TTC549 (cell line): ENCODE data around the gene SLC19A1.

Source experiments
- FAIRE-seq: peaks from 2 replicates; lab custom pipeline; 2012; peaks lifted over from hg19 to GRCh38; lab: Jason Lieb, UNC

Gene SLC19A1

DNA sequence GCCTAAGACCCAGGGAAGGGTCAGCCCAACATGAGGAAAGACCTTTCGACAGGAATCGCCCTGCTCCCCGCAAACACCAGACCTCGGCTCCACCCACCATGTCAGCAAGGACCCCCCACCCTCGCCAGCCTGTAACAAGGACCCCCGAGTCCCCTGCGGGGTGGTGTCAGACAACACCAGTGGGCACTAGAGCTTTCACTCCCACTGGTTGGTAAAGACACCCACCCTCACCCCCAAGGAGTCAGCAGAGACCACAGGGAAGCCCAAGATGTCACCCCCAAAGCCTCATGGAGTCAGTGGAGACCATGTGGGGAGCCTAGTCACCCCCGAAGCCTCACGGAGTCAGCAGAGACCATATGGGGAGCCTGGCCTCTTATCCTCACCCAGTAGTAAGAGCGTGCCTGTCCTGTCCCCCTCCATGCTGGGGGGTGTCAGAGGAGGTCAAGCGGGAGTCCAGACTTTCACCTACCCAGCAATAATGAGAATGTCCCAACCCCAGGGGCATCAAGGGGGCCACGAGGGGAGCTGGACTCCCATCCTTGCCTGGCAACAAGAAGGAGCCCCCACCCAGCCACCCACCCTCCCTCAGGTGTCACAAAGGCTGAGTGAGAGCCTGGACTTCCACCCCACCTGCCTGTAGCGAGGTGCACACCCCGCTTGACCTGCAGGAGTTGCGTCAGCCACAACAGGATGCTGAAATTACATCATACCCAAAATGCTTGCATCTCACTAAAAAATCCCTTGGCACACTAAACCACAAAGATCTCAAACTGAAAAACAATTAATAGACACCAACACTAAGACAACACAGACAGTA, 24.8 kb downstream of the SLC19A1 start:
- no peak for FAIRE-seq

DNA sequence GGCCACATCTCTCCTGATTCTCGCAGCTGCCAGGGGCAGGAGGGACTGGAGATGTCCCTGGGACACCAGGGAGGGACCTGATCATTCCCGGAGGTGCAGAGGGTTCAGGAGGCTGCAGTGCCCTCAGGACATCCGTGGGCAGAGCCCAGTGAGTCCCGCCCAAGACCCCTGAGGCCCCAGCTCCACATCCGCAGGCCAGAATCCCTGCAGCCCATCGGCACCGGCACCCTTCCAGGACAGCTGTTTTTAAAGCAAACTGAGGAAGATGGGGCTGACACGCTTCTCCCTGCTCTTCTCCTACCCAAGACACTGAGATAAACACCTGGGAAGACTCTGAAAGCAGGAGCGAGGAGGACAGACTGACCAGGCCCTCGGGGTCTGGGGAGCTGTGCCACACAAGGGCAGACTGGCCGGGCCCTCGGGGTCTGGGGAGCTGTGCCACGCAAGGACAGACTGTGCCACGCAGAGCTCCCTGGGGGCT, 25.5 kb downstream of the SLC19A1 start:
- FAIRE-seq, result no peak

DNA sequence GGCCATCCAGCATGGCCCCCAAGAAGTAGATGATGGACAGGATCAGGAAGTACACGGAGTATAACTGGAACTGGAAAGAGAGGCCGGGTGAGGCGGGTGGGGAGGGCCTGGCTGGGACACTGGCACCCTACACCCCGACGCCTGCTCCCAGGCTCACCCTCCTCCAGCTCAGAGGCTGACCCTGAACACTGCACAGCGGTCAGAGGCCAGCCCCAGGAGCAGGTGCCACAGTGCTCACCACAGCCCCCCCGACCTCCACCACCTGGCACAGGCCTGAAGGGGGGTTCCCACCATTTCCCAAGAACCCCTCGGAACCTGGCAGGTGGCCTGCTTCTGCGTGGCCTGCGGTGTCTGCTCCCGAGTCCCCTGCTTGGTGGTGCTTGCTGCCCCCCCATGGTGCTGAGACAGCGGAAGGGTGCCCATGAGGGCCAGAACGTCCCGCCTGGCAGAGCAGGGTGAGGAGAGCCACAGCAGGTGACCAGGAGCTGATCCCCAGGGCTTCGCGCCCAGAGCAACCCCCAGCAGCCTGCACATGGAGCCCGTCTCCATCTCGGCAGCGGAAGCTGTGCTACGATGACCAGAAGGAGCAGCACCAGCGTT, 26.1 kb downstream of the SLC19A1 start:
- FAIRE-seq, result no peak

DNA sequence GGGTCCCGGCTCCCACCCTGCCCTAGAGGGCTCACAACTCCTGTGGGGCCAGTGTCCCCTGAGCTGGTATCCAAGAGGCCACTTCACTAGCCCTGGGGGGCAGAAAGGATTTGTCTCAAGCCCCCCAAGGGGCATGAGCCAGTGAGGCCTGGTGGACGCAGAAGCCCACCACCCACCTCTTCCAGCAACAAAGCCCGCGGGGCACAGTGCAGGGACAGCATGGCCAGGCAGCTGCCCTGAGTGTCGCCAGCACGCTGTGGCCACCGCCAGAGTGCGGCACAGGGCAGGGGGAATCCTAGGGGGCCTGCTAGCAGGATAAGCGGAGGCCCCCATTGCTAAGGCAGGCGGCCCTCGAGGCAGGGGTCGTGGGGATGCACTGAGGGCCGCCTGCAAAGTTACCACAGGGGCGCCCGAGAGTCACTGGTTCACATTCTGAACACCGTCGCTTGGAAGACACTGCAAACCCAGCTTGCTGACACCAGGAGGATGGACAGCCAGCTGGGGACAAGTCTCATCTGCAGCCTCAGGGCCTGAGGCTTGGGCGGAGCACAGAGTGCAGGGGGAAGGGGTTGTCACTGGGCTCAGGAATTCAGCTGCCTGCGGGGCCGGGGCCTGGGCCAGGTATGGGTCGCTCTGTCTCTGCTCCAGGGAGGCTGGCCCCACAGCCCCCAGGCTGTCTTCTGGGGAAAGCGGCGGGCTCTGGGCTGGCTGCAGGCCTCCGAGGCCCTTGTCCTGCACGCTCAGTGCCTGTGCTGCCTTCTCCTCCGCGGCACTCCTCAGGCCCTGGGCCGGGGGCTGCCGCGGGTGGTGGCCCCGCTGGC, 26.8 kb downstream of the SLC19A1 start:
- no peak for FAIRE-seq

DNA sequence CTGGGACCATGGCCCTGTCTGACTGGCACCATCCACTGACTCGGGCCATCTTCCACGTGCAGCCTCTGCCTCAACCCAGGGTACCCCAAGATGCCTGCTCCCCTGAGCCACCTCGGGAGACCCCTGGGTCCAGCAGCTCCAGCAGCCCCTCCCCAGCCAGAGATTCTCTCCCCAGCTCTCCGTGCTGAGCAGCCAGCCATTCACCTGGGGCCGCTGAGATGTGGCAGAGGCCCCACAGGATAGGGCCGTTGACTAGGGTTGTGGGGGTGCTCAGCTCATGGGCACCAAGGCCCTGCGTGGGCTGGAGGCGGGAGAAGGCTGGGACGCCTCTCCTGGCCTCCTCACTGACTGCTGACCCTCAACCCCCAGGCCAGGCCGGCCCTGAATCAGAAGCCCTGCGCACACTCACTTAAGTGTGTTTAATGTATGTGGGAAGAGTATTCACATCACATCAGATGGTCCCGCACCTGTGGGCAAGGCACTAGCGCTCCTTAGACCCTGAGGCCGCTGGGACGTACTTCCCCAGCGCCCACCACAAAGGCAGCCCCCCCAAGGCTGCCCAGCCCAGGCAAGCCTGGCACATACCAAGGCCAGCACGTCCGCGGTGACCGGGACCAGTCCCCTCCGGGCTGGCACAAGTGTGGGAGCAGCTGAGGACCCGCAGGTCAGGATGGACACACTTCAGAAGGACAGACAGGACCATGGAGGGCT, 27.8 kb downstream of the SLC19A1 start:
- no peak for FAIRE-seq

DNA sequence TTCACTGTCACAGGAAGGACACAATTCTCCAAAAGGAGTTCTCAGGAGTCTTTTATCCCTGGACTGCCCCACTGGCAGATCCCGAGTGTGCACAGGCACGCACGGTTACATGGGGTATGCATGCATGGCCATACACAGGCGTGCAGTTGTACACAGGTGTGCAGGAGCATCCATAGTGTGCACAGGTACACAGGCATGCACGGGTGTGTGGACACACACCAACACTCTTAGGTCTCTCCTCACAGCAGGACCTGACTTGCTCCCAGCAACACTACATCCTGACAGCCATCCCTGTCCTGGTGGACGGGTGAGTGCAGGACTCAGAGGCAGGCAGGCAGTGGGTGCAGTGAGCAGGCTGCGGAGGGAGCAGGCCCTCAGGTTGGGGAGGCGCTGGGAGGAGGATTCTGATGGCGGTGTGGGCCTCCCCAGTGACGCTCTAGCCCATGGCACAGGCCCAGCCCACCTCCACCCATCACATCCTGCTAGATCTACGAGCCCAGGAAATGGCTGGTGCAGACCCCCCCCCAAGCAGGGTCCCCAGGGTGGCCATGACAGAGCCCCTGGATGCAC, 28.4 kb downstream of the SLC19A1 start:
- FAIRE-seq, result no peak

DNA sequence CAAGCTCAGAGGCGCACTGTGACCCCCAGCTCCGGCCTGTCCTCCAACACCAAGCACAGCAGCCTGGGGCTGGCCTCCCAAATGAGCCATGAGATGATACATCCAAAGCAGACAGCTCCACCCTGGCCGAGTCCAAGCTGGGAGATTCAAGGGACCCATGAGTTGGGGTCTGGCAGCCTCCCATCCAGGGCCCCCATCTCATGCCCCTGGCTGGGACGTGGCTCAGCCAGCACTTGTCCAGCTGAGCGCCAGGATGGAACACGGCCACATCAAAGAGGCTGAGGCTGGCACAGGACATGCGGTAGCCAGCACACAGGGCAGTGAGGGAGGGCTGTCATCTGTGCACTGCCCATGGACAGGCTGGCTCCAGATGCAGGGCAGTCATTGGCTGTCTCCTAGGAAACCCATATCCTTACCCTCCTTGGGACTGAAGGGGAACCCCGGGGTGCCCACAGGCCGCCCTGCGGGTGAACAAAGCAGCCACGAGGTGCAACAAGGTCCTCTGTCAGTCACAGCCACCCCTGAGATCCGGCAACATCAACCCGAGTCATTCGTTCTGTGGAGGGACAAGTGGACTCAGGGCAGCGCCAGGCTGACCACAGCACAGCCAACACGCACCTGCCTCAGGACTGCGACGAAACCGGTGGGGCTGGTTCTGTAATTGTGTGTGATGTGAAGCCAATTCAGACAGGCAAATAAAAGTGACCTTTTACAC, 29.1 kb downstream of the SLC19A1 start:
- no peak for FAIRE-seq

DNA sequence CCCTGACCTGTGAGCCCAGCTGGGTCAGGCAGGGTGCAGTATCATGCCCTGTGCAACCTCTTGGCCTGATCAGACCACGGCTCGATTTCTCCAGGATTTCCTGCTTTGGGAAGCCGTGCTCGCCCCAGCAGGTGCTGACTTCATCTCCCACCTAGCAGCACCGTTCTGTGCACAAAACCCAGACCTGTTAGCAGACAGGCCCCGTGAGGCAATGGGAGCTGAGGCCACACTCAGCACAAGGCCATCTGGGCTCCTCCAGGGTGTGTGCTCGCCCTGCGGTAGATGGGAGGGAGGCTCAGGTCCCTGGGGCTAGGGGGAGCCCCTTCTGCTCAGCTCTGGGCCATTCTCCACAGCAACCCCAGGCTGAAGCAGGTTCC, 29.6 kb downstream of the SLC19A1 start:
- FAIRE-seq, result no peak

DNA sequence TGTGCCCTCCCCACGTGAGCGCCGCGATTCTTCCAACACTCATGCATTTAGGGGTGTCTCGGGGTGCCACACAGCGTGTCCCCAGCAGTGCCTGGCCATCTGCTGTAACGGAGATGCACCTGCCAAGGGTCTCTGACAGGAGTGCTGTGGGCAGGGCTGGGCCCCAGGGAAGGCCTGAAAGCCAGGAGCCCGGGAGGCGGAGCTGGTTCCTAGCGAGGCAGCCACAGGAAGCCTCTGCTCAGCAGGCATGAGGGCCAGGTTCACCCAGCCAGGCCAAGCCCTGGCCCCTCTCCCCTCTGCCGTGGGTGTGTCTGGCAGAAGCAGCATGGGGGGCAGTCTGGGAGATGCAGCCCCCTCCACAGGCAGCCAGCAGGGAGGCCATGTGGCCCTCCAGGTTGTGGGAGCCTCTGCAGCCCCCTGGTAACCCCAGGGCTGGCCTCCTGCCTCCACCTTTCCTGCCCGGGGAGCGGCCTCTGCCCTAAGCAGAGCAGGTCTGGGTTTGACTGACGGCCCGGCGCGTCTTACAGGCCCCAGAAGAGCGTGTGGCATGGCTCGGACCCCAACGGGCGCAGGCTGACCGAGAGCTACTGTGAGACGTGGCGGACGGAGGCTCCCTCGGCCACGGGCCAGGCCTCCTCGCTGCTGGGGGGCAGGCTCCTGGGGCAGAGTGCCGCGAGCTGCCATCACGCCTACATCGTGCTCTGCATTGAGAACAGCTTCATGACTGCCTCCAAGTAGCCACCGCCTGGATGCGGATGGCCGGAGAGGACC, 30.4 kb downstream of the SLC19A1 start:
- no peak for FAIRE-seq

DNA sequence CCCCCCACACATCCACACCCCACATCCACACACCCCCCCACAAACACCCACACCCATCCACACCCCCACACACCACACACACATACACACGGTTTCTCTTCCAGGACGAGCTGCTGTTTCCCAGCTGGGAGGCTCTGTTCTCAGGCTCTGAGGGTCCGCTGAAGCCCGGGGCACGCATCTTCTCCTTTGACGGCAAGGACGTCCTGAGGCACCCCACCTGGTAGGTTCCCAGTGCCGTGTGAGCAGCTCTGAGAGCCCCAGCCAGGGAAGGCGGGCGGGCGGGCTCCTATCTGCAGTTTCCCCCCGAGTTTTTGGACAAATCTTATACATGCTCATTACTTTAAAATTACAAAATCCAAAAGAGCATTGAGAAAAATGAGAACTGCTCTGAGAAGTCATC, 31.2 kb downstream of the SLC19A1 start:
- no peak for FAIRE-seq

DNA sequence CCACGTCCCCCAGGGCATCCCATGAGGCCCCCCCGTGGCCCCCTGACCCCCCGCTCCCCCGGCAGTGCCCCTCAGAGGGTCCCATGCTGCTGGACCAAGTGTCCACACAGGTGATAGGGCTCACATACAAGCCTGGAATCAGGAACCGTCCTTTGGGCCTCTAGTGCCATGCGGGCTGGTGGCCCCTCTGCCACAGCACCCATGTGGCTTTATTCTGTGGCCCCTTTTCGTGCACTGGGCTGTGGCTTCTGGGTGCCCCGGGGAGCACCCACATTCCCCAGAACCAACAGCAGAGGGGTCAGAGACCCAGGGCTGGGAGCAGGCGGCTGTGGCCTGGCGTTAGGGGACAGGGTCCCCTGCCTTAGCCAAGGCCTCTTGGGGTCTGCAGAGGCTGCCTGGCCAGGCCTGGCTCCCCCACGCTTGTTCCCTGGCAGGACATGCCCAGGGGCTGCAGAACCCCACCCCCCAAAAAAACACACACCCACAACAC, 31.7 kb downstream of the SLC19A1 start:
- no peak for FAIRE-seq

DNA sequence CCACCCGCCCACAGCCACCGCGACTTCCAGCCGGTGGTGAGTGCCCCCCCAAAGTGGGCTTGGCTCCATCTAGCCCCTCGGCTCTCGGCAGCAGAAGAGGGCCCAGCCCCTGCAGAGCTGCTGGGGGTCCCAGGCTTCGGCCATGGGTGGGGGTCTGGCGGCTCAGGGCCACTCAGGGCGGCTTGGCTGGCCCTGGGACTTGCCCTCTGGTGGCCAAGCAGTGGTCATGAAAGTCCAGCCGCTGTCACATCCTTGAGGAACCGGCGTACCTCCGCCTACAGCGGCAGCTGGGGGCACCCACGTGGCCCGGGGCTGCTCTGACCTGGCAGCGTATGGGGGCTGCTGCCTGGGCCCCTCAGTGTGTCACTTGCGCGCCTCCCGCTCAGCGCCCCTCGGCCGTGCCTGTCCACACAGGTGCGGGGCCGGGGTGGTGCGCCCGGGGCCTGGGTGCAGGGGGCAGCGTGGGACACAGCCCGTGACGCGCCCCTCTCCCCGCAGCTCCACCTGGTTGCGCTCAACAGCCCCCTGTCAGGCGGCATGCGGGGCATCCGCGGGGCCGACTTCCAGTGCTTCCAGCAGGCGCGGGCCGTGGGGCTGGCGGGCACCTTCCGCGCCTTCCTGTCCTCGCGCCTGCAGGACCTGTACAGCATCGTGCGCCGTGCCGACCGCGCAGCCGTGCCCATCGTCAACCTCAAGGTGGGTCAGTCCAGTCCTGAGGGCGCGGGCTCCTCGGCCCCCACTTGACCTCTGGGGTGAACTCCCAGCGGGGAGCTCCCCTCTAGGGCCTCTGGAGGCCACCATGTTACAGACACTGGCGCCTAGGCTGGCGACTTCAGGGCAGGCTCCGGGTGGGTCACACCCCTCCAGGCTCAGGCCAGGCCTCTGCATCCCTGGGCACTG, 32.4 kb downstream of the SLC19A1 start:
- no peak for FAIRE-seq

DNA sequence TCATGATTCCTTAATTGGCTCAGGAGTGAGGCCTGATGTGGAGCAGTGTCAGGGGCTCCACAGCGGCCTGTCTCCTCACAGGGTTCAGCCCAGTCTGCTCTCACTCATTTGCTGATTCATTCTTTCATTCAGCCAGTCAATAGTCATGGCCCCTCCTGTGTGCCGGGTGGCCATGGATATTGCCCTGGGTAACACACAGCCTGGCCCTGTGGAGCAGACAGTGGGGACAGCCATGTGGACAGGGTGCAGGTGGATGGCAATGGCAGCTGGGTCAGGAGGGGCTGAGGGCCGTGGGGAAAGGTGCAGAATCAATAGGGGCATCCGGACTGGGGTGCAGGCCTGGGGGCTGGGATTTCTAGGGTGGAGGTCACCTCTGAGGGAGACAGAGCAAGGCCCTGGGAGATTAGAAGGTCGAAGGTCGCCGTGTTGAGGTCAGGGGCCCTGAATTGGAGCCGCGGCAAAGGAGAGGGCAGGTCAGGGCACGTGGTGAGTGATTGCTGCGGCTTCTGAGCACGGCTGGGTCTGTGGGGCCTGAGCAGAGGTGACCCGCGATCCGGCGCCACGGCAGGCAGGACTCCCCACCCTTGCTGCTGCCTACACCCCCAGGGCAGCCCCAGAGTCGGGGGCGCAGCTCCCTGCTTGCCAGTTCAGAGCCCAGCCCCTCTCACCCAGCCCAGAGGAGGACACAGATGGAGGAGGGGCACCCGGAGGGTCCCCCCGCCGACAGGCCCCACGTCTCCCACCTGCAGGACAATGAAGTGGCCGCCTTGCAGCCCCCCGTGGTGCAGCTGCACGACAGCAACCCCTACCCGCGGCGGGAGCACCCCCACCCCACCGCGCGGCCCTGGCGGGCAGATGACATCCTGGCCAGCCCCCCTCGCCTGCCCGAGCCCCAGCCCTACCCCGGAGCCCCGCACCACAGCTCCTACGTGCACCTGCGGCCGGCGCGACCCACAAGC, 33.4 kb downstream of the SLC19A1 start:
- FAIRE-seq, result no peak

DNA sequence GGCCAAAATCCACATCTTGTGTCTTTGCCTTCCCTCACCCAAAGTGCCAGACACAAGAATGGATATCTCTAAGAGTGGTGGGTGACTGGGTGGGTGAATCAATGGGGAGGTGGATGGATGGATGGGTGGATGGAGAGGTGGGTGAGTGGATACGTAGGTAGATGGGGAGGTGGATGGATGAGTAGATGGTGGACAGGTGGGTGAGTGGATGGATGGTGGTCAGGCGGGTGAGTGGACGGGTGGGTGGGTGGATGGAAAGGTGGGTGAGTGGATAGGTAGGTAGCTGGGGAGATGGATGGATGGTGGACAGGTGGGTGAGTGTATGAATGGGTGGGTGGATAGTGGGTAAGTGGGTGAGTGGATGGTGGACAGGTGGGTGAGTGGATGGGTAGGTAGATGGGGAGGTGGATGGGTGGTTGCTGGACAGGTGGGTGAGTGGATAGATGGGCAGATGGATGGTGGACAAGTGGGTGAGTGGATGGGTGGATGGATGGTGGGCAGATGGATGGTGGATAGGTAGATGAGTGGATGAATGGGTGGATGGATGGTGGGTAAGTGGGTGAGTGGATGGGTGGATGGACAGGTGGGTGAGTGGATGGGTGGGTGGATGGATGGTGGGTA, 34.2 kb downstream of the SLC19A1 start:
- no peak for FAIRE-seq

DNA sequence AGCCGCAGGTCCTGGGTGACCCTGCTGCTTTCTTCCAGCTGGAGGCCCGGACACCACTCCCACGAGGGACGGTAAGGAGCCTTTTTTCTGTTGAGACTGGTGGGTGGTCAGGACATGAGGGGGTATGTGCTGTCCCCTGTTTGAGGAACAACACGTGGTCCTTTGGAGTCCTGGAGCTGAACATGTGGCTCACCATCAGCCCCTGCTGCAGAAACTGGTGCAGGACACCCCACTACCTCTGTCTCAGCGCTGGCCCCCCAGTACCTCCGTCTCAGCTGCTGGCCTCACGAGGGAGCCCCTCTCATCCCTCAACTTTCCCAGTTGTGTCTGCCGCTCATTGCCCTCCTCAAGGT, 34.7 kb downstream of the SLC19A1 start:
- FAIRE-seq, result no peak

DNA sequence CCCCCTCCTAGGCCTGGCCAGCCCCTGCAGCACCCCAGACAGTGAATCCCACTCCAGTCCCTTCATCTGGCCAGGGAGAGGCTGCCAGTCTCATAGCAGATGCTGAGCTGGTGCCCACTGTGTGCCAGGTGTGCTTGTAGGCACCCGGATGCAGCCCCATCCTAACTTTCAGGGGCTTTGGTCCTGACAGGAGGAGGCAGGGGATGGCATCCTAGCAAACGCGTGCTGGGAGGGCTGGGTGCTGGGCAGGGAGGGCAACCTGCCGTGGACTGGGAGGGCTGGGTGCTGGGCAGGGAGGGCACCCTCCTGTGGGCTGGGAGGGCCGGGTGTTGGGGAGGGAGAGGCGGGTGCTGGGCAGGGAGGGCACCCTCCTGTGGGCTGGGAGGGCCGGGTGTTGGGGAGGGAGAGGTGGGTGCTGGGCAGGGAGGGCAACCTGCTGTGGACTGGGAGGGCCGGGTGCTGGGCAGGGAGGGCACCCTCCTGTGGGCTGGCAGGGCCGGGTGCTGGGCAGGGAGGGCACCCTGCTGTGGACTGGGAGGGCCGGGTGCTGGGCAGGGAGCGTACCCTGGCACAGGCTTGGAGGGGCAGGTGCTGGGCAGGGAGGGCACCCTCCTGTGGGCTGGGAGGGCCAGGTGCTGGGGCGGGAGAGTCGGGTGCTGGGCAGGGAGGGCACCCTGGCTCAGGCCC, 35.3 kb downstream of the SLC19A1 start:
- FAIRE-seq, result no peak

DNA sequence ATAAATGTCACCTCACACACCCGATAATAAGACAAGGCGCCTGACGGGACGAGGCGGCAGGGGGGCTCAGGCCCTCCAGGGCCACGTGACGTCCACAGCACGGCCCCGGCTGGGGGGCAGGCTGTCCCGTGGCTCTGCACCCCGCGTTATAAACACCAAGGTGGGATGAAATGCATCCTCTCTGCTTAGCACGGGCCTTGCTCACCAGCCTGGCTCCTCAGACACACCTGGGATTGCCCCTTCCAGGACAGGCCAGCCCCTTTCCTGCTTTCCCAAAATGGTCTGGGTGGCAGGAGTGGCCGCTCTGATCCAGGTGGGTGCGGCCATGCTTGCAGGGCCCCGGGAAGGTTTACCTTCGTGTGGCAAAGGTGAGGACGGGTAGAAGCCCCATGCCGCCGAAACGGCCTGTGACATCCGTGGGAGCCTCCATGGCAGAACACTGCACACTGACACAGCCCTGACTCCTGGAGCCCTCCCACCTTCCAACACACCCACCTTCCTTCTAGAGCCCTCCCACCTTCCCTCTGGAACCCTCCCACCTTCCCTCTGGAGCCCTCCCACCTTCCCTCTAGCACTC, 35.9 kb downstream of the SLC19A1 start:
- no peak for FAIRE-seq
